Left hindlimb (tissue), 1 donor: ENCODE data around the gene MAGEA8.
"Not testable (repeated sequence)": the region's sequence is repeated elsewhere in the genome, so short reads cannot be mapped to it uniquely, and the experiment has no call there.

Source experiments
- DNase-seq: peaks from one replicate; pipeline ENCODE4 v3.0.0-alpha.2; 2018

Gene MAGEA8

GRCh38 chrX:149881081-149881711 is at the start of gene MAGEA8:
TSS of gene MAGEA8 (plus strand) at chrX:149881183. CDS start at chrX:149884273, 3,090 bp downstream.
- DNase-seq, result no peak

GRCh38 chrX:149831473-149831872 is 49.5 kb upstream of the MAGEA8 start:
- DNase-seq, result no peak

- DNase-seq, result not testable (repeated sequence)
These were observed 44.3 kb upstream of the MAGEA8 start for GRCh38 chrX:149836728-149837127.

GRCh38 chrX:149837167-149837566 is 43.8 kb upstream of the MAGEA8 start:
- DNase-seq, result no peak

GRCh38 chrX:149837639-149838038 is 43.3 kb upstream of the MAGEA8 start:
- no peak for DNase-seq

- DNase-seq, result no peak
These were observed 39.1 kb upstream of the MAGEA8 start for GRCh38 chrX:149841929-149842328.

- no peak for DNase-seq
These were observed 35.6 kb upstream of the MAGEA8 start for GRCh38 chrX:149845385-149845784.

GRCh38 chrX:149846789-149847188 is 34.2 kb upstream of the MAGEA8 start:
- no peak for DNase-seq

- DNase-seq, result no peak
These were observed 32.1 kb upstream of the MAGEA8 start for GRCh38 chrX:149848855-149849254.

- no peak for DNase-seq
These were observed 31.2 kb upstream of the MAGEA8 start for GRCh38 chrX:149849787-149850186.

GRCh38 chrX:149851864-149852263 is 29.1 kb upstream of the MAGEA8 start:
- DNase-seq, result no peak

- DNase-seq, result no peak
These were observed 27.1 kb upstream of the MAGEA8 start for GRCh38 chrX:149853925-149854324.

- DNase-seq, result no peak
These were observed 22.4 kb upstream of the MAGEA8 start for GRCh38 chrX:149858592-149858991.

- no peak for DNase-seq
These were observed 20.5 kb upstream of the MAGEA8 start for GRCh38 chrX:149860445-149860844.

- no peak for DNase-seq
These were observed 15.6 kb upstream of the MAGEA8 start for GRCh38 chrX:149865390-149865789.

- DNase-seq, result no peak
These were observed 13.5 kb upstream of the MAGEA8 start for GRCh38 chrX:149867488-149867887.

- no peak for DNase-seq
These were observed 10.1 kb upstream of the MAGEA8 start for GRCh38 chrX:149870840-149871239.

- DNase-seq, result no peak
These were observed 9.6 kb upstream of the MAGEA8 start for GRCh38 chrX:149871433-149871832.

GRCh38 chrX:149871940-149872339 is 9.0 kb upstream of the MAGEA8 start:
- DNase-seq, result no peak

GRCh38 chrX:149877157-149877556 is 3.8 kb upstream of the MAGEA8 start:
- no peak for DNase-seq

- DNase-seq, result no peak
These were observed 3.3 kb upstream of the MAGEA8 start for GRCh38 chrX:149877636-149878035.

GRCh38 chrX:149890828-149891227 is 9.8 kb downstream of the MAGEA8 start:
- DNase-seq, result not testable (repeated sequence)

- DNase-seq, result no peak
These were observed 17.6 kb downstream of the MAGEA8 start for GRCh38 chrX:149898554-149898953.

- no peak for DNase-seq
These were observed 23.1 kb downstream of the MAGEA8 start for GRCh38 chrX:149903889-149904748.
